ENCODE data around the gene PDGFRA.

GRCh38 chr4:54278216-54278615 lies 49.1 kb downstream of the PDGFRA start:
- TF ChIP-seq POLR2AphosphoS5 (IDR thresholded peaks at IDR 0.05; ENCODE audit: low read depth, low read length): no peak
- TF ChIP-seq TAF1 (IDR thresholded peaks at IDR 0.05; ENCODE audit: borderline replicate concordance, insufficient read depth, low read length): no peak
- TF ChIP-seq REST (IDR thresholded peaks at IDR 0.05; ENCODE audit: insufficient read depth in 1 of 2, low read depth in 2 of 2, low read length in 2 of 2): no peak

Data from PFSK-1 (cell line).